CD8-positive, alpha-beta memory T cell (primary cell): ENCODE results near the gene COL19A1. TPM values are rescaled to one million over a fixed set of nuclear protein-coding genes. Genes with fewer than 3 reads are reported as not detected.

Experiments
- CTCF ChIA-PET: fragments of 350-600 bp; sonication (Branson Sonifier 250); formaldehyde crosslinking; loops from one replicate; lab custom pipeline; 2021; ENCODE audit warnings: antibody characterized with exemption; lab: Charles Lee
- POLR2A ChIA-PET: fragments of 350-600 bp; sonication (Branson Sonifier 250); formaldehyde crosslinking; loops from one replicate; lab custom pipeline; 2021; ENCODE audit warnings: antibody characterized with exemption; lab: Charles Lee
- DNase-seq, 5 donors: peaks; one replicate each; pipeline versions ENCODE4 v3.0.0 to v3.0.0-alpha.2; 2020 to 2022; ENCODE audit warnings: mixed read lengths in 1 of 5
- H3K27ac ChIP-seq: one replicate; pipeline ENCODE4 v1.7.0; 2013; ENCODE audit warnings: low read depth, mild to moderate bottlenecking, low read length, moderate library complexity
- H3K27me3 ChIP-seq: 2 replicates; pipeline ENCODE4 v1.7.0; 2013; ENCODE audit warnings: low read length, mild to moderate bottlenecking; ENCODE audit not compliant: insufficient read depth, poor library complexity, severe bottlenecking
- H3K36me3 ChIP-seq: 2 replicates; pipeline ENCODE4 v1.7.0; 2013; ENCODE audit warnings: mild to moderate bottlenecking, low read length, moderate library complexity; ENCODE audit not compliant: insufficient read depth
- H3K4me1 ChIP-seq: 2 replicates; pipeline ENCODE4 v1.7.0; 2013; ENCODE audit warnings: mild to moderate bottlenecking, low read length, moderate library complexity; ENCODE audit not compliant: insufficient read depth
- H3K4me3 ChIP-seq: 2 replicates; pipeline ENCODE4 v1.7.0; 2013; ENCODE audit warnings: mild to moderate bottlenecking, low read length
- H3K9me3 ChIP-seq: 2 replicates; pipeline ENCODE4 v1.7.0; 2013; ENCODE audit warnings: mild to moderate bottlenecking, low read length
- H3K27ac Mint-ChIP-seq, 8 donors: one replicate each; pipeline ENCODE4 v1.8.0; 2020 to 2021; ENCODE audit warnings: mixed read lengths in 8 of 8, mild to moderate bottlenecking in 6 of 8, inconsistent platforms in 3 of 8, moderate library complexity in 3 of 8
- H3K27me3 Mint-ChIP-seq, 2 donors: one replicate each; pipeline ENCODE4 v1.8.0; 2020 to 2021; ENCODE audit warnings: mixed read lengths in 2 of 2, mild to moderate bottlenecking in 1 of 2, moderate library complexity in 1 of 2
- H3K36me3 Mint-ChIP-seq, 3 donors: one replicate each; pipeline ENCODE4 v1.8.0; 2020 to 2021; ENCODE audit warnings: mixed read lengths in 3 of 3, inconsistent platforms in 1 of 3, mild to moderate bottlenecking in 1 of 3
- H3K4me1 Mint-ChIP-seq, 3 donors: one replicate each; pipeline ENCODE4 v1.8.0; 2020 to 2021; ENCODE audit warnings: mixed read lengths in 3 of 3, inconsistent platforms in 1 of 3, mild to moderate bottlenecking in 1 of 3
- H3K4me3 Mint-ChIP-seq, 7 donors: one replicate each; pipeline ENCODE4 v1.8.0; 2020 to 2021; ENCODE audit warnings: mixed read lengths in 7 of 7, mild to moderate bottlenecking in 6 of 7, moderate library complexity in 4 of 7, inconsistent platforms in 2 of 7
- H3K9me3 Mint-ChIP-seq, 5 donors: one replicate each; pipeline ENCODE4 v1.8.0; 2020 to 2022; ENCODE audit warnings: mixed read lengths in 5 of 5, mild to moderate bottlenecking in 3 of 5, moderate library complexity in 2 of 5, inconsistent platforms in 1 of 5
- polyA plus RNA-seq: library from polyadenylated mRNA; unstranded; fragments of 300-500 nt; fragmentation: Illumina TruSeq; gene quantifications from one replicate; pipeline ENCODE4 v1.2.3, GENCODE V29; 2021
- total RNA-seq, 2 experiments: library from RNA; stranded (reverse); gene quantifications; one replicate each; pipeline ENCODE4 v1.2.3, GENCODE V29; 2021

Gene COL19A1
- total and polyA plus RNA-seq, 3 experiments from 2014 or later = 0.07 to 0.33 TPM; not detected in 1

DNA sequence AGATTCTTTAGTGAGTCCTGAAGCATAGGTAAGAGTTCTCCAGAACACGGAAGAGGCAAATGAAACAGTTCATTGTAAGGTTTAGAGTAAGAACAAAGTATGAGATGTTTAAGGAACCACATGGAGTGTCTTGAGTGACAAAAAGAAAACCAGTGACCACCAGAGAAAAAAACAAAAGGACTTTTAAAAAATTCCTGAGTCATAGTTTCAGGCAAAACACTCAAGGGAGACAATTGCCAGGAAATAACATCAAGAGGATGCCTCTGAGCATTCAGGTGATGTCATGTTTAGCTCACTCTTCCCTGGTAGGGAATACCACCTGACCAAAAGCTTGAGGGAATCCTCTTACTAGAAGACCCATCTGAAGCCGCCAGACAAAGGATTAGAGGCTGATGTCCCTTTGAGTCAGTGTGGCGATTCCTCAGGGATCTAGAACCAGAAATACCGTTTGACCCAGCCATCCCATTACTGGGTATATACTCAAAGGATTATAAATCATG is 110.3 kb downstream of the COL19A1 start:
- CTCF ChIA-PET = no interaction called here
- DNase-seq = no peak
- Histone ChIP-seq H3K27ac (no peak overlapping the region), H3K27me3 (no peaks in the 10 kb centered on the region), H3K9me3 (no peaks in the 10 kb centered on the region), H3K4me1 (no peaks in the 10 kb centered on the region), H3K4me3 (no peak overlapping the region), H3K36me3 (no peaks in the 10 kb centered on the region)
- no peaks in the 10 kb centered on the region for H3K4me1 Mint-ChIP-seq
- POLR2A ChIA-PET = no interaction called here
- no peaks in the 10 kb centered on the region for H3K9me3 Mint-ChIP-seq
- no peak overlapping the region for H3K4me3 Mint-ChIP-seq
- H3K27ac Mint-ChIP-seq = no peak overlapping the region
- peaks cover 0 to 11% of the 10 kb centered on the region in 2 donors for H3K27me3 Mint-ChIP-seq
- H3K36me3 Mint-ChIP-seq = no peaks in the 10 kb centered on the region

DNA sequence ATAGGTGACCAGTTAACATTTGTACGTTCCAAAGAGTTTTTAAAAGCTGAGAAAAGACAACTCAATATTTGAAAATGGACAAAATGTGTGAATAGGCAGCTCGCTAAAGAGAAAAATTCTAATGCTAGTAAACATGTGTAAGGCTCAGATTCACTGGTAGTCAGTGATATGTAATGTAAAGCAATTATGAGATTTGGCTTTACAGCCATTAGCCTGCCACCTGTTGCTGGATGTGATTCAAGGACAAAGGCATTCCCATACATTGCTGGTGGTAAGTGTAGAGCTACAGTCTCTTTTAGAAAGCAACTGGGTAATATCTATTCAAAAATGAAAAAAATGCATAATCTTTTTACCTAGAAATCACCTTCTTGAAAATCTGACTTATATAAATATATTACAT is 114.3 kb downstream of the COL19A1 start:
- CTCF ChIA-PET = no interaction called here
- no peaks in the 10 kb centered on the region for H3K36me3 Mint-ChIP-seq

GRCh38 chr6:69984506-69984905 is 118.2 kb downstream of the COL19A1 start:
- no peaks in the 10 kb centered on the region for H3K36me3 ChIP-seq

More for the DNA sequence above, 114.3 kb downstream of the COL19A1 start:
- Histone ChIP-seq H3K4me1 (no peaks in the 10 kb centered on the region), H3K9me3 (no peaks in the 10 kb centered on the region), H3K27ac (no peak overlapping the region), H3K27me3 (no peaks in the 10 kb centered on the region), H3K36me3 (no peaks in the 10 kb centered on the region), H3K4me3 (no peak overlapping the region)
- H3K9me3 Mint-ChIP-seq = no peaks in the 10 kb centered on the region
- peaks cover 0 to 10% of the 10 kb centered on the region in 2 donors for H3K27me3 Mint-ChIP-seq
- DNase-seq = no peak
- no peak overlapping the region for H3K27ac Mint-ChIP-seq
- H3K4me1 Mint-ChIP-seq = no peaks in the 10 kb centered on the region
- POLR2A ChIA-PET = no interaction called here
- no peak overlapping the region for H3K4me3 Mint-ChIP-seq

GRCh38 chr6:69985180-69985579 is 118.8 kb downstream of the COL19A1 start:
- POLR2A ChIA-PET = no interaction called here
- Mint-ChIP-seq H3K4me3 (no peak overlapping the region), H3K27ac (no peak overlapping the region), H3K4me1 (no peaks in the 10 kb centered on the region), H3K27me3 (peaks cover 0 to 4% of the 10 kb centered on the region in 2 donors), H3K9me3 (no peaks in the 10 kb centered on the region), H3K36me3 (no peaks in the 10 kb centered on the region)
- H3K27ac ChIP-seq = no peak overlapping the region
- no peak overlapping the region for H3K4me3 ChIP-seq
- CTCF ChIA-PET = no interaction called here
- no peak for DNase-seq
- H3K4me1 ChIP-seq = no peaks in the 10 kb centered on the region
- H3K27me3 ChIP-seq = no peaks in the 10 kb centered on the region
- H3K9me3 ChIP-seq = no peaks in the 10 kb centered on the region
- H3K36me3 ChIP-seq = no peaks in the 10 kb centered on the region

More at GRCh38 chr6:69984506-69984905, 118.2 kb downstream of the COL19A1 start:
- Mint-ChIP-seq H3K36me3 (no peaks in the 10 kb centered on the region), H3K27ac (no peak overlapping the region), H3K4me3 (no peak overlapping the region), H3K4me1 (no peaks in the 10 kb centered on the region), H3K9me3 (no peaks in the 10 kb centered on the region), H3K27me3 (peaks cover 0 to 4% of the 10 kb centered on the region in 2 donors)
- ChIA-PET POLR2A (no interaction called here), CTCF (no interaction called here)
- Histone ChIP-seq H3K4me1 (no peaks in the 10 kb centered on the region), H3K4me3 (no peak overlapping the region), H3K27ac (no peak overlapping the region), H3K9me3 (no peaks in the 10 kb centered on the region), H3K27me3 (no peaks in the 10 kb centered on the region)
- DNase-seq = no peak

DNA sequence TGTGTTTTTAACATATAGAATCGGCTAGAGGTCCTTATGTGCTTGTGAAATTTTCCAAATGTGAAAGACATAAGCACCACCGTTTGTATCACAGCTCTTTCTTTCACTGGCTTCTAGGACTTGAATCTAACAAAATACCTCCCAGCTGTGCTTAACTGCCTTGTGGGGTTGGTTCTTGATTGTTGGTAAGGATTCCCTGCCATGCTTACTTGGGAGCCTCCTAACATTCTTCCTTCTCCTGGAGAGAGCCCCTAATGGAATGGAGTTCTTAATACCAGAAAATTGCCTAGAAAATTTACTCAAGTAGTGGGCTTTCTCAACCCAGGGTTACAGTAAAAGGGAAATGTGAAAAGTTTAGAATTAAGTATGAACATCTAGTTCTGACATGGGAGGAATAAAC is 121.2 kb downstream of the COL19A1 start:
- no peak for DNase-seq
- Mint-ChIP-seq H3K27me3 (peaks cover 1 to 3% of the 10 kb centered on the region in 2 donors), H3K27ac (no peak overlapping the region), H3K36me3 (no peaks in the 10 kb centered on the region), H3K4me3 (no peak overlapping the region), H3K9me3 (peaks cover 0 to 3% (median 0%) of the 10 kb centered on the region in 5 donors), H3K4me1 (no peaks in the 10 kb centered on the region)
- Histone ChIP-seq H3K4me3 (no peak overlapping the region), H3K27me3 (no peaks in the 10 kb centered on the region), H3K9me3 (no peaks in the 10 kb centered on the region), H3K27ac (no peak overlapping the region), H3K36me3 (no peaks in the 10 kb centered on the region), H3K4me1 (no peaks in the 10 kb centered on the region)
- ChIA-PET POLR2A (no interaction called here), CTCF (no interaction called here)

DNA sequence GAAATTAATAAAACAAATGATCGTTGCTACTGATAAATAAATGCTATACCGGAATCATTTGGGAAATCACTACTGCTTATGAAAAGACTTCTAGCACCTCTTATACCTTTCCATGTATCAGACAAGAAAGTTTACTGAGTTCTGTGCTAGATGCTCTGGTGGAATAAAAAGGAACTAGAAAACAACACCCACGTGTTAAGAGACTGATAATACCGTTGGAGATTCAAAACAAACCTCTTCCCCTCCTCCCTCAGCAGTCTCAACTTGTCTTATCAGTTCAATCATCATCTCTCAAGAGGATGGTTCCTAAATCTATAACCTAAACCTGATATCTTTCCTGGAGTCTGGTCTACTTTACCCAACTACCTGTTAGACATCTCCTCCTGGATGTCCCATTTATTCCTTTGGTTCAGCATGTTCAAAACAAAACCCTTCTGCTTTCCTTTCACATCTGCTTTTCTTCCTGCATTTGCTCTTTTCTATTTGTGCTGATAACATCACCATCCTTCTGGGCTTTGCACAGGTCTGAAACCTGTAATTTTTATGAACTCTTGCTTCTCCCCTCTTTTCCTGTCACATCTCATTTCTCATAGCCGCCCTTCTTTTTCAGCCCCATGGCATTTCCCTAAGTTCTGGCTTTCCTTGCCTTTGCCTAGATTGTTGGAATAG is 122.2 kb downstream of the COL19A1 start:
- ChIA-PET POLR2A (no interaction called here), CTCF (no interaction called here)

DNA sequence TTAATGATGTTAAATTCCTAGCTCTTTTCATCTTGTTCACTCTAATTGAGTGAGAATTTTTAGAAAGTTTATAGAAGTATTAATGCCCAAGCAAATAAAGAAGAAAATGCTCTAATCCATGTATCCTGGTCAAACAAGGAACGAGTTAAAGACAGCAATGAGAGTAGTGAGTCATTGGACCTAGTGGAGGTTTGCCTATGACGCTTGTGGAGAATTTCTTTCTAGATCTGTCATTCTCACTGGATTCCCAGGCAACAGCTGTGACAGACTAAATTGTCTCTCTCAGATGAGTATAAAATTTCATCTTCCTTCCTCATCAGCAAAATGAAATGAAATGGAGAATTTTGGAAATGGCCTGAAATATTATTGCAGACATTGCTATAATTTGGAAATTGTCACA is 127.9 kb downstream of the COL19A1 start:
- Mint-ChIP-seq H3K36me3 (no peaks in the 10 kb centered on the region), H3K4me1 (no peaks in the 10 kb centered on the region), H3K27me3 (peaks cover 3 to 17% of the 10 kb centered on the region in 2 donors), H3K9me3 (peaks cover 0 to 8% (median 0%) of the 10 kb centered on the region in 5 donors), H3K4me3 (no peak overlapping the region), H3K27ac (no peak overlapping the region)
- H3K36me3 ChIP-seq = no peaks in the 10 kb centered on the region
- no peaks in the 10 kb centered on the region for H3K4me1 ChIP-seq
- CTCF ChIA-PET = no interaction called here
- no peak overlapping the region for H3K4me3 ChIP-seq
- H3K27me3 ChIP-seq = no peaks in the 10 kb centered on the region
- H3K9me3 ChIP-seq = no peaks in the 10 kb centered on the region
- DNase-seq = no peak
- no peak overlapping the region for H3K27ac ChIP-seq
- POLR2A ChIA-PET = no interaction called here

More for the DNA sequence above, 122.2 kb downstream of the COL19A1 start:
- DNase-seq = no peak
- peaks cover 0 to 3% (median 0%) of the 10 kb centered on the region in 5 donors for H3K9me3 Mint-ChIP-seq
- H3K4me1 Mint-ChIP-seq = no peaks in the 10 kb centered on the region
- Histone ChIP-seq H3K27me3 (no peaks in the 10 kb centered on the region), H3K9me3 (no peaks in the 10 kb centered on the region), H3K4me3 (no peak overlapping the region), H3K36me3 (no peaks in the 10 kb centered on the region), H3K27ac (no peak overlapping the region), H3K4me1 (no peaks in the 10 kb centered on the region)
- H3K27me3 Mint-ChIP-seq = peaks cover 3 to 6% of the 10 kb centered on the region in 2 donors
- no peak overlapping the region for H3K27ac Mint-ChIP-seq
- H3K36me3 Mint-ChIP-seq = no peaks in the 10 kb centered on the region
- H3K4me3 Mint-ChIP-seq = no peak overlapping the region

GRCh38 chr6:70008189-70008588 is 141.8 kb downstream of the COL19A1 start:
- no peaks in the 10 kb centered on the region for H3K27me3 ChIP-seq
- H3K36me3 ChIP-seq = no peaks in the 10 kb centered on the region
- H3K4me3 ChIP-seq = no peak overlapping the region
- peaks cover 2 to 19% (median 12%) of the 10 kb centered on the region in 5 donors for H3K9me3 Mint-ChIP-seq
- no peaks in the 10 kb centered on the region for H3K9me3 ChIP-seq
- no peak for DNase-seq
- no peak overlapping the region for H3K4me3 Mint-ChIP-seq
- H3K4me1 Mint-ChIP-seq = no peaks in the 10 kb centered on the region
- no peak overlapping the region for H3K27ac Mint-ChIP-seq
- ChIA-PET CTCF (no interaction called here), POLR2A (no interaction called here)
- no peaks in the 10 kb centered on the region for H3K36me3 Mint-ChIP-seq
- no peaks in the 10 kb centered on the region for H3K27me3 Mint-ChIP-seq
- no peaks in the 10 kb centered on the region for H3K4me1 ChIP-seq
- no peak overlapping the region for H3K27ac ChIP-seq
